ENCODE data around the gene MORF4L1. TPM values are rescaled to one million over a fixed set of nuclear protein-coding genes. Genes with fewer than 3 reads are reported as not detected.

The MORF4L1 gene
- total RNA-seq, 4 donors from 2014 or later: 83.6 to 293 (median 156) TPM

GRCh38 chr15:78942741-78943140, 70.1 kb downstream of the MORF4L1 start:
- Histone ChIP-seq H3K27ac (no peak overlapping the region), H3K4me3 (peak overlapping the region in 1 of 4 donors; percentile 79), H3K4me1 (peaks cover 13 to 46% (median 21%) of the 10 kb centered on the region in 3 donors), H3K9me3 (no peaks in the 10 kb centered on the region), H3K36me3 (no peaks in the 10 kb centered on the region), H3K27me3 (no peaks in the 10 kb centered on the region)
- intact Hi-C loops (cut with DNase I): no loop called here
- TF ChIP-seq, protein P1, sequence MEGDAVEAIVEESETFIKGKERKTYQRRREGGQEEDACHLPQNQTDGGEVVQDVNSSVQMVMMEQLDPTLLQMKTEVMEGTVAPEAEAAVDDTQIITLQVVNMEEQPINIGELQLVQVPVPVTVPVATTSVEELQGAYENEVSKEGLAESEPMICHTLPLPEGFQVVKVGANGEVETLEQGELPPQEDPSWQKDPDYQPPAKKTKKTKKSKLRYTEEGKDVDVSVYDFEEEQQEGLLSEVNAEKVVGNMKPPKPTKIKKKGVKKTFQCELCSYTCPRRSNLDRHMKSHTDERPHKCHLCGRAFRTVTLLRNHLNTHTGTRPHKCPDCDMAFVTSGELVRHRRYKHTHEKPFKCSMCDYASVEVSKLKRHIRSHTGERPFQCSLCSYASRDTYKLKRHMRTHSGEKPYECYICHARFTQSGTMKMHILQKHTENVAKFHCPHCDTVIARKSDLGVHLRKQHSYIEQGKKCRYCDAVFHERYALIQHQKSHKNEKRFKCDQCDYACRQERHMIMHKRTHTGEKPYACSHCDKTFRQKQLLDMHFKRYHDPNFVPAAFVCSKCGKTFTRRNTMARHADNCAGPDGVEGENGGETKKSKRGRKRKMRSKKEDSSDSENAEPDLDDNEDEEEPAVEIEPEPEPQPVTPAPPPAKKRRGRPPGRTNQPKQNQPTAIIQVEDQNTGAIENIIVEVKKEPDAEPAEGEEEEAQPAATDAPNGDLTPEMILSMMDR (IDR thresholded peaks at IDR 0.05): no peak
- no peak for TF ChIP-seq POLR2A (IDR thresholded peaks at IDR 0.05)
- no peak for DNase-seq
- 87 to 92% methylated on average over 2 to 4 of the region's 4 CpGs for WGBS, 2 donors

DNA sequence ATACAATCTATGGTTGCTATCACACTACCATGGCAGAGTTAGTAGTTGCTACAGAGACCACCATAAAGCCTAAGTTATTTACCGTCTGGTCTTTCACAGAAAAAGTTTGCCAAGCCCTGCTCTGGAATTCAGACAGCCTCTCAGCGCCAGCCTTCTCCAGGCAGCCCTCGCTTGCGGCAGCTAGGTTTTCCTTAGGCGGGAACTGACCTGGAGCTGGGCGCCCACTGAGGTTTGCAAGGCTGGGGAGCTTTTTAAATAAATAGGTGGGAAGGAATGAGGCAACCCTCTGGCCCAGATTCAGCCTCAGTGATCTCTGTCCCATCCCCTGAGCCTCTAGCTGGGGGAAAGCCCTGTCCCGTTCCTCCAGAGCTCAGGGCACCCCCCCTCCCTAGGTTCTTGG, 71.0 kb downstream of the MORF4L1 start:
- H3K27me3 ChIP-seq: no peaks in the 10 kb centered on the region
- intact Hi-C loops (cut with DNase I): no loop called here
- peak overlapping the region in 3 of 4 donors; percentile 59 to 80 (median 67) for H3K27ac ChIP-seq
- no peaks in the 10 kb centered on the region for H3K36me3 ChIP-seq
- DNase-seq: no peak
- WGBS, 2 donors: 40 to 90% methylated on average over 2 of the region's 7 CpGs
- H3K9me3 ChIP-seq: no peaks in the 10 kb centered on the region
- no peak for TF ChIP-seq POLR2A (IDR thresholded peaks at IDR 0.05)
- TF ChIP-seq, protein P1 (IDR thresholded peaks at IDR 0.05): no peak
- peaks cover 5 to 36% (median 18%) of the 10 kb centered on the region in 3 donors for H3K4me1 ChIP-seq
- peak overlapping the region; percentile 38 to 79 (median 60) for H3K4me3 ChIP-seq

- no peak for DNase-seq
- H3K4me1 ChIP-seq: peaks cover 5 to 33% (median 18%) of the 10 kb centered on the region in 3 donors
- WGBS, 2 donors: 30% methylated on average over 2 of the region's 12 CpGs
- no peaks in the 10 kb centered on the region for H3K36me3 ChIP-seq
- peak overlapping the region; percentile 59 to 80 (median 65) for H3K27ac ChIP-seq
- TF ChIP-seq, protein P1 (IDR thresholded peaks at IDR 0.05): no peak
- no peak for TF ChIP-seq POLR2A (IDR thresholded peaks at IDR 0.05)
- H3K4me3 ChIP-seq: peak overlapping the region; percentile 38 to 79 (median 60)
- no peaks in the 10 kb centered on the region for H3K27me3 ChIP-seq
- intact Hi-C loops (cut with DNase I): no loop called here
- H3K9me3 ChIP-seq: no peaks in the 10 kb centered on the region
Observed at GRCh38 chr15:78944202-78944625, 71.5 kb downstream of the MORF4L1 start.

GRCh38 chr15:78944669-78945407, 72.1 kb downstream of the MORF4L1 start, which contains the start of gene CTSH:
CTSH (minus strand) TSS chr15:78945046; CDS start chr15:78944981, 65 bp downstream.
- TF ChIP-seq POLR2A (IDR thresholded peaks at IDR 0.05): peak in 2 of 4 donors; percentile 19 to 69
- TF ChIP-seq, protein P1 (IDR thresholded peaks at IDR 0.05): no peak
- peak within 1 kb of the TSS; percentile 59 to 80 (median 65) for H3K27ac ChIP-seq
- H3K36me3 ChIP-seq: no peaks in the 10 kb centered on the region
- peaks cover 5 to 33% (median 18%) of the 10 kb centered on the region in 3 donors for H3K4me1 ChIP-seq
- DNase-seq: no peak
- no peaks in the 10 kb centered on the region for H3K27me3 ChIP-seq
- 0 to 8% methylated on average over 7 to 17 of the region's 71 CpGs for WGBS, 2 donors
- peak within 1 kb of the TSS; percentile 38 to 79 (median 60) for H3K4me3 ChIP-seq
- intact Hi-C loops (cut with DNase I): no loop called here
- no peaks in the 10 kb centered on the region for H3K9me3 ChIP-seq

- DNase-seq: no peak
- Histone ChIP-seq H3K36me3 (no peaks in the 10 kb centered on the region), H3K27me3 (no peaks in the 10 kb centered on the region), H3K9me3 (no peaks in the 10 kb centered on the region), H3K4me1 (peaks cover 9 to 43% (median 18%) of the 10 kb centered on the region in 3 donors), H3K27ac (no peak overlapping the region), H3K4me3 (no peak overlapping the region)
- intact Hi-C loops (cut with DNase I): no loop called here
- TF ChIP-seq, protein P1 (IDR thresholded peaks at IDR 0.05): no peak
- TF ChIP-seq POLR2A (IDR thresholded peaks at IDR 0.05): no peak
- 90% methylated on average over 2 to 5 of the region's 5 CpGs for WGBS, 2 donors
Observed at GRCh38 chr15:78946493-78946892, 73.8 kb downstream of the MORF4L1 start.
